GM12878 (cell line): ENCODE results near the gene ANKRD28. TPM values are rescaled to one million over a fixed set of nuclear protein-coding genes. Genes with fewer than 3 reads are reported as not detected.

ENCODE experiments used
- ATAC-seq: fragments of 200-7000 bp; cut with Tn5 transposase; 3 replicates; pipeline ENCODE4 v1.9.1; 2020; ENCODE audit warnings: mild to moderate bottlenecking, moderate library complexity
- BruUV-seq: library from RNA; stranded (reverse); fragments of 400-500 nt; replicated peaks from 2 replicates; lab custom pipeline; 2021; lab: Mats Ljungman, UMichigan
- CTCF ChIA-PET: fragments of 300-600 bp; sonication (Branson Sonifier 250); formaldehyde crosslinking; extraction: SDS; loops from one replicate; lab custom pipeline; 2021; ENCODE audit warnings: inconsistent platforms; lab: Yijun Ruan, JAX
- POLR2A ChIA-PET: fragments of 350-600 bp; formaldehyde crosslinking; extraction: SDS; loops from one replicate; lab custom pipeline; 2021; ENCODE audit warnings: inconsistent platforms; lab: Charles Lee
- RAD21 ChIA-PET: fragments of 300-600 bp; sonication (Branson Sonifier 250); formaldehyde crosslinking; loops from one replicate; lab custom pipeline; 2023; ENCODE audit warnings: antibody characterized with exemption; ENCODE audit not compliant: unreplicated experiment; lab: Charles Lee
- SMC1A ChIA-PET: fragments of 300-600 bp; sonication (Branson Sonifier 250); formaldehyde crosslinking; loops from one replicate; lab custom pipeline; 2023; ENCODE audit not compliant: unreplicated experiment, uncharacterized antibody; lab: Charles Lee
- DNase-seq: peaks from one replicate; pipeline ENCODE4 v3.0.0-alpha.2; 2011; ENCODE audit warnings: low read depth, low spot score
- FAIRE-seq: peaks from 3 replicates; lab custom pipeline; 2011; peaks lifted over from hg19 to GRCh38; lab: Jason Lieb, UNC
- H2AFZ ChIP-seq: 2 replicates; pipeline ENCODE4 v1.6.0; 2011; ENCODE audit warnings: low read depth, low read length, control low read depth; ENCODE audit not compliant: control insufficient read depth
- H3K27ac ChIP-seq: 2 replicates; pipeline ENCODE4 v1.5.1; 2011; ENCODE audit warnings: control low read depth; ENCODE audit not compliant: control insufficient read depth, insufficient read depth
- H3K27me3 ChIP-seq, 2 experiments: replicated peaks in 1 of 2; 2 replicates each; pipeline versions ENCODE4 v1.6.0 to v1.6.1; 2011; ENCODE audit warnings: low read length in 1 of 2; ENCODE audit not compliant: control insufficient read depth in 2 of 2, insufficient read depth in 2 of 2
- H3K36me3 ChIP-seq, 2 experiments: 2 replicates each; pipeline ENCODE4 v1.5.1; 2011; ENCODE audit warnings: low read length in 1 of 2; ENCODE audit not compliant: control insufficient read depth in 2 of 2, insufficient read depth in 2 of 2
- H3K4me1 ChIP-seq: 2 replicates; pipeline ENCODE4 v1.6.1; 2011; ENCODE audit warnings: mild to moderate bottlenecking, low read length, moderate library complexity, mixed read lengths; ENCODE audit not compliant: control insufficient read depth, insufficient read depth
- H3K4me2 ChIP-seq: 2 replicates; pipeline ENCODE4 v1.6.0; 2011; ENCODE audit warnings: control low read depth; ENCODE audit not compliant: control insufficient read depth, insufficient read depth
- H3K4me3 ChIP-seq: fragments of 200-600 bp; sonication (generic); 2 replicates; pipeline ENCODE4 v1.5.1; 2016
- H3K79me2 ChIP-seq: 2 replicates; pipeline ENCODE4 v1.6.0; 2011; ENCODE audit warnings: low read length; ENCODE audit not compliant: control insufficient read depth, insufficient read depth
- H3K9ac ChIP-seq: 2 replicates; pipeline ENCODE4 v1.8.0; 2011; ENCODE audit warnings: low read length, control low read depth, mixed read lengths; ENCODE audit not compliant: control insufficient read depth, insufficient read depth
- H3K9me3 ChIP-seq: replicated peaks from 3 replicates; pipeline ENCODE4 v1.5.1; 2011; ENCODE audit warnings: mild to moderate bottlenecking, low read length; ENCODE audit not compliant: control insufficient read depth, insufficient read depth
- H4K20me1 ChIP-seq: 2 replicates; pipeline ENCODE4 v1.6.0; 2011; ENCODE audit not compliant: control insufficient read depth, insufficient read depth
- BMI1 ChIP-seq: fragments of 450-650 bp; IDR thresholded peaks from 2 replicates; pipeline ENCODE4 v1.6.1; 2016; ENCODE audit warnings: mild to moderate bottlenecking, moderate library complexity, borderline replicate concordance
- CBFB ChIP-seq: IDR thresholded peaks from 2 replicates; pipeline ENCODE4 v1.6.1; 2016; ENCODE audit warnings: antibody characterized with exemption, low read depth
- CREM ChIP-seq: IDR thresholded peaks from 2 replicates; pipeline ENCODE4 v1.6.1; 2014; ENCODE audit warnings: antibody characterized with exemption, low read depth
- E2F4 ChIP-seq: IDR thresholded peaks from 2 replicates; pipeline ENCODE4 v1.6.1; 2012; ENCODE audit warnings: low read depth, low read length, improper control_type of control experiment
- HSF1 ChIP-seq: fragments of 150-350 bp; IDR thresholded peaks from 2 replicates; pipeline ENCODE4 v1.6.1; 2014; ENCODE audit warnings: mild to moderate bottlenecking, low read depth, low read length
- MAX ChIP-seq: IDR thresholded peaks from 2 replicates; pipeline ENCODE4 v1.6.1; 2012; ENCODE audit warnings: low read depth, low read length, improper control_type of control experiment
- NR2F1 ChIP-seq: fragments of 450-650 bp; conservative IDR thresholded peaks from 2 replicates; pipeline ENCODE4 v1.6.1; 2017; ENCODE audit warnings: mild to moderate bottlenecking
- PAX8 ChIP-seq: fragments of 450-650 bp; IDR thresholded peaks from 2 replicates; pipeline ENCODE4 v1.6.1; 2017; ENCODE audit warnings: mild to moderate bottlenecking, moderate library complexity
- PKNOX1 ChIP-seq: fragments of 450-650 bp; IDR thresholded peaks from 2 replicates; pipeline ENCODE4 v1.6.1; 2016; ENCODE audit warnings: mild to moderate bottlenecking
- POU2F2 ChIP-seq: IDR thresholded peaks from 3 replicates; pipeline ENCODE4 v1.6.1; 2011; ENCODE audit warnings: low read depth, mild to moderate bottlenecking, low read length, borderline replicate concordance
- TCF12 ChIP-seq: IDR thresholded peaks from 2 replicates; pipeline ENCODE4 v1.6.1; 2011; ENCODE audit warnings: low read depth, mild to moderate bottlenecking, low read length
- ZBTB11 ChIP-seq: fragments of 450-650 bp; formaldehyde crosslinking; IDR thresholded peaks from 2 replicates; pipeline ENCODE4 v1.5.0; 2022; ENCODE audit warnings: mild to moderate bottlenecking, missing genetic modification characterization
- ZBTB4 ChIP-seq: fragments of 450-650 bp; formaldehyde crosslinking; IDR thresholded peaks from 2 replicates; pipeline ENCODE4 v1.4.0; 2022; ENCODE audit warnings: mild to moderate bottlenecking, moderate library complexity
- ZNF207 ChIP-seq: fragments of 450-650 bp; IDR thresholded peaks from 2 replicates; pipeline ENCODE4 v1.6.1; 2014; ENCODE audit warnings: antibody characterized with exemption, mild to moderate bottlenecking, borderline replicate concordance
- WGBS: methylation state at CpG from one replicate; pipeline ENCODE4 v1.1.6; 2016; ENCODE audit warnings: low lambda C conversion rate; ENCODE audit not compliant: insufficient replicate concordance, insufficient coverage; ENCODE audit errors: missing lambda C conversion rate; 5-methylcytosine and 5-hydroxymethylcytosine counted together
- in situ Hi-C: fragments of 300-500 bp; cut with MboI; formaldehyde crosslinking; loops from 9 replicates; pipeline ENCODE4 v1.14.3; 2018; ENCODE audit warnings: mixed read lengths
- intact Hi-C: fragments of 100-400 bp; cut with micrococcal nuclease; formaldehyde crosslinking; loops from one replicate; pipeline ENCODE4 v1.14.2; 2022; ENCODE audit not compliant: unreplicated experiment
- polyA plus RNA-seq, 11 experiments: library from polyadenylated mRNA; depleted of rRNA in 4 of 11; unstranded in 6 of 11; stranded (reverse) in 5 of 11; fragments of >200 nt; fragmentation: Nextera tagmentation in 4 of 11; fragmentation: Illumina TruSeq in 1 of 11; extraction: Ambion mirVana in 4 of 11; extraction: Trizol in 1 of 11; gene quantifications; 1 replicate in 1 of 11; 2 replicates in 10 of 11; pipeline versions ENCODE4 v1.2.1 to v1.2.3, GENCODE V29; 2011 to 2016; ENCODE audit warnings: inconsistent platforms in 2 of 11, missing spikeins in 2 of 11, low read depth in 1 of 11
- total RNA-seq, 4 experiments: library from RNA; depleted of rRNA in 3 of 4; stranded (reverse); fragments of >200 nt in 3 of 4; fragmentation: Illumina TruSeq in 1 of 4; extraction: Trizol in 1 of 4; gene quantifications; 2 replicates each; pipeline versions ENCODE4 v1.2.1 to v1.2.3, GENCODE V29; 2013 to 2021

Gene ANKRD28
- total and polyA plus RNA-seq, 10 of the 15 experiments (the other 5 are each of a cell fraction or from before 2014, with no cell fraction given) = 11.2 to 105 (median 38.3) TPM

- H3K9me3 ChIP-seq = peaks cover 1% of the 10 kb centered on the region; the same call in 2 of the 3 replicates
- H3K9ac ChIP-seq = no peak overlapping the region
- H3K27me3 ChIP-seq = no peaks in the 10 kb centered on the region
- peaks cover 26% of the 10 kb centered on the region for H3K79me2 ChIP-seq
- 97% methylated on average over 2 of the region's 2 CpGs for WGBS
- no peak overlapping the region for H3K4me3 ChIP-seq
- no peaks in the 10 kb centered on the region for H3K36me3 ChIP-seq
- BruUV-seq = no TSS peak
- H3K4me2 ChIP-seq = no peak overlapping the region
- ChIA-PET RAD21 (no interaction called here), CTCF (interaction anchor here (0.6 to 1.4 kb wide), 2 partner anchors 9 to 11 kb away, joined by 3 to 6 read pairs; no protein-coding TSS in a partner anchor), POLR2A (no interaction called here), SMC1A (no interaction called here)
- DNase-seq = no peak
- ATAC-seq = no peak
- in situ Hi-C loops (no loop called here), intact Hi-C loops (no loop called here)
- no peaks in the 10 kb centered on the region for H3K4me1 ChIP-seq
- no peak for FAIRE-seq
- H3K27ac ChIP-seq = no peak overlapping the region
- H2AFZ ChIP-seq = no peak overlapping the region
- H4K20me1 ChIP-seq = no peaks in the 10 kb centered on the region
- TF ChIP-seq CBFB = no peak
- no peak for TF ChIP-seq E2F4
- TF ChIP-seq PKNOX1 = no peak
- no peak for TF ChIP-seq POU2F2
- TF ChIP-seq MAX = no peak
- TF ChIP-seq ZBTB11 = no peak
- no peak for TF ChIP-seq PAX8
- no peak for TF ChIP-seq TCF12
- TF ChIP-seq ZNF207 = no peak
- no peak for TF ChIP-seq CREM
- no peak for TF ChIP-seq BMI1
- no peak for TF ChIP-seq ZBTB4
- no peak for TF ChIP-seq HSF1
- TF ChIP-seq NR2F1 = no peak
Observed at GRCh38 chr3:15839568-15839967, 41.8 kb upstream of the ANKRD28 start.
